Measurements from ENCODE around the gene C17orf67.
A peak's percentile ranks its signal among the peaks of the same experiment; 100 is the strongest.

C17orf67 gene

GRCh38 chr17:56785405-56785804 lies 48.3 kb downstream of the C17orf67 start:
- TF ChIP-seq, protein P1, sequence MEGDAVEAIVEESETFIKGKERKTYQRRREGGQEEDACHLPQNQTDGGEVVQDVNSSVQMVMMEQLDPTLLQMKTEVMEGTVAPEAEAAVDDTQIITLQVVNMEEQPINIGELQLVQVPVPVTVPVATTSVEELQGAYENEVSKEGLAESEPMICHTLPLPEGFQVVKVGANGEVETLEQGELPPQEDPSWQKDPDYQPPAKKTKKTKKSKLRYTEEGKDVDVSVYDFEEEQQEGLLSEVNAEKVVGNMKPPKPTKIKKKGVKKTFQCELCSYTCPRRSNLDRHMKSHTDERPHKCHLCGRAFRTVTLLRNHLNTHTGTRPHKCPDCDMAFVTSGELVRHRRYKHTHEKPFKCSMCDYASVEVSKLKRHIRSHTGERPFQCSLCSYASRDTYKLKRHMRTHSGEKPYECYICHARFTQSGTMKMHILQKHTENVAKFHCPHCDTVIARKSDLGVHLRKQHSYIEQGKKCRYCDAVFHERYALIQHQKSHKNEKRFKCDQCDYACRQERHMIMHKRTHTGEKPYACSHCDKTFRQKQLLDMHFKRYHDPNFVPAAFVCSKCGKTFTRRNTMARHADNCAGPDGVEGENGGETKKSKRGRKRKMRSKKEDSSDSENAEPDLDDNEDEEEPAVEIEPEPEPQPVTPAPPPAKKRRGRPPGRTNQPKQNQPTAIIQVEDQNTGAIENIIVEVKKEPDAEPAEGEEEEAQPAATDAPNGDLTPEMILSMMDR (IDR thresholded peaks at IDR 0.05; ENCODE audit: low read depth, low read length): no peak
- DNase-seq (ENCODE audit: extremely low read depth, low read depth): peak; percentile 45

- TF ChIP-seq, protein P1 (IDR thresholded peaks at IDR 0.05; ENCODE audit: low read depth, low read length): no peak
- DNase-seq (ENCODE audit: extremely low read depth, low read depth): no peak
Measured at GRCh38 chr17:56782338-56782737, 51.4 kb downstream of the C17orf67 start.

- no peak for DNase-seq (ENCODE audit: extremely low read depth, low read depth)
- TF ChIP-seq, protein P1 (IDR thresholded peaks at IDR 0.05; ENCODE audit: low read depth, low read length): no peak
Measured at GRCh38 chr17:56781906-56782305, 51.8 kb downstream of the C17orf67 start.

GRCh38 chr17:56779898-56780777 lies 53.6 kb downstream of the C17orf67 start:
- peak; percentile 24 for DNase-seq (ENCODE audit: extremely low read depth, low read depth)
- TF ChIP-seq, protein P1 (IDR thresholded peaks at IDR 0.05; ENCODE audit: low read depth, low read length): peak; percentile 75

DNA sequence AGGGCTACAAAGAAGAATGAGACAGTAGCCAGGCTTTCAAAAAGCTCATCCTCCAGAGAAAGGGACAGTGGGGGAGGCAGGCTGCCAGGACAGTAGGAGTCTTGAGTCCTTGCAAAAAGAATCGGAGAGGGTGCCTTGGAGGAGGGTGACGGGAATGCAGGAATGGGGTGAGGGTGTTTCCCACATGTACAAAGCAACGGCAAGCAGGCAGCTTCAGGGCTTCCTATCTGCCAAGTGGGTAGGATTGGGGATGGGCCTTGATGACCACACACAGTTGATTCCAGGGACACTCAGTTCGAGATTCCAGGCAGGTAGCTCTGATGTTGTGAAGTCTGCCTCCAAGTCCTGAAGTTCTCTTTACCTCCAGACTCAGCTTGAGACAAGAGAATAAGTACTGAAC lies 54.4 kb downstream of the C17orf67 start:
- TF ChIP-seq, protein P1 (IDR thresholded peaks at IDR 0.05; ENCODE audit: low read depth, low read length): no peak
- no peak for DNase-seq (ENCODE audit: extremely low read depth, low read depth)

DNA sequence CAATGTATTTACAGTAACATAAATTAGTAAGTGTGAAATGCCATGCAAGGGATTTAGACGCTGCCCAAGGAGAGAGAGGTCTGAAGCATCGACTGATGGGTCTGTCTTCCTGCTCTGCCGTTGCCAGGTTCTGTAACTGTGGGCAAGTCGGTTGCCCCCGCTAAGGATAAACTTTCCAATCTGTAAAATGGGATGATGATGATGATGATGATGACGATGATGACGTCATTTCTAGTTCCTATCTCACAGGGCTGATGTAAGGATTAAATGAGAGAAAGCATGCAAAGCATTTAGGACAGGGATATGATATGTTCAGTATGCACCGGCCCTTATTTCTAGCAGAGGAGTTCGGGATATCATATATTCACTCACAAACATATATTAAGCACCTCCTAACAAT lies 54.8 kb downstream of the C17orf67 start:
- TF ChIP-seq, protein P1 (IDR thresholded peaks at IDR 0.05; ENCODE audit: low read depth, low read length): no peak
- DNase-seq (ENCODE audit: extremely low read depth, low read depth): no peak

DNA sequence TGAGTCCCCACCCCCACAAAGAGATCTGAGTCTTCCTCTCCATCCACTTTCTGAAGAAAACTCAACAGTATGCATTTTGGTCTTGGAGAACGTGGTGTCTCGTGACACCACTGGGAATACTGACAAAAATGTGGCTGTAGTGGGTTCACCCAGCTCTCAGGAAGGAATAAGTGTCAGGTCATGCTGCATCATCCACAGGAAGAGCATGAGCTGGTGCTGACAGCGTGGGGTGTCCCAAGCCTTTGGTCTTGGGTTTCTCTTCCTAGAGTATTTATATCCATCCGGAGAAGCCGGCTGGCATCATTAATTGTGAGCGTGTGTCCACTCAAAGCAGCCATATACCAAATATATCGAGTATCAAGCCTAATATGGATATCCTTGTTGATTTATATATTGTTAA lies 55.9 kb downstream of the C17orf67 start:
- DNase-seq (ENCODE audit: extremely low read depth, low read depth): no peak

More for the DNA sequence above, 55.9 kb downstream of the C17orf67 start:
- TF ChIP-seq, protein P1 (IDR thresholded peaks at IDR 0.05; ENCODE audit: low read depth, low read length): no peak
